ENCODE data around the gene CADPS. TPM values are rescaled to one million over a fixed set of nuclear protein-coding genes. Genes with fewer than 3 reads are reported as not detected.

CADPS gene
- total and polyA plus RNA-seq, 2 of the 4 experiments (the other 2 are of a cell fraction), result not detected

GRCh38 chr3:62727536-62727935, 147.7 kb downstream of the CADPS start:
- H3K4me3 ChIP-seq (ENCODE audit: insufficient read depth, low read depth, low read length), result no peak overlapping the region
- in situ Hi-C loops (cut with MboI; ENCODE audit: low sequenced_read_pairs), result no loop called here
- no peak overlapping the region for H2BK15ac ChIP-seq (ENCODE audit: low read depth, low read length)
- no peaks in the 10 kb centered on the region for H3K36me3 ChIP-seq (ENCODE audit: control insufficient read depth, insufficient read depth, low read length)
- H3K14ac ChIP-seq (replicated peaks; ENCODE audit: low read depth, low read length), result no peak overlapping the region
- no peak overlapping the region for H2BK120ac ChIP-seq (ENCODE audit: low read depth, low read length)
- no peak overlapping the region for H3K9ac ChIP-seq (ENCODE audit: low read depth, low read length)
- CTCF ChIA-PET, result no interaction called here
- H3K27me3 ChIP-seq (ENCODE audit: control insufficient read depth, insufficient read depth, low read length), result no peaks in the 10 kb centered on the region
- dilution Hi-C loops (cut with HindIII; ENCODE audit: low sequenced_read_pairs, unreplicated experiment), result no loop called here
- ATAC-seq (ENCODE audit: low read depth) (no peak), DNase-seq (no peak)
- H2AK9ac ChIP-seq (replicated peaks; ENCODE audit: low read depth, low read length, poor library complexity), result no peak overlapping the region
- H3K9me1 ChIP-seq (ENCODE audit: insufficient read depth, low read length), result no peaks in the 10 kb centered on the region
- WGBS, 2 experiments (ENCODE audit: extremely low coverage in 2 of 2, insufficient read length in 1 of 2), result no CpG with 5 or more reads among the region's 1 CpG
- H3K18ac ChIP-seq (ENCODE audit: low read depth, low read length), result no peak overlapping the region
- no peak overlapping the region for H2AK5ac ChIP-seq (ENCODE audit: low read depth, low read length)
- POLR2A ChIA-PET (ENCODE audit: unreplicated experiment), result no interaction called here
- no peak overlapping the region for H4K91ac ChIP-seq (ENCODE audit: insufficient read depth, low read depth, low read length)
- no peak overlapping the region for H2BK5ac ChIP-seq (ENCODE audit: low read depth, low read length, poor library complexity, severe bottlenecking)
- H2BK20ac ChIP-seq (ENCODE audit: low read depth, low read length), result no peak overlapping the region
- no peaks in the 10 kb centered on the region for H4K20me1 ChIP-seq (ENCODE audit: insufficient read depth, low read length)
- no peak overlapping the region for H3K56ac ChIP-seq (ENCODE audit: extremely low read depth, insufficient read depth, low read length)
- no TSS peak for BruUV-seq (replicated peaks)
- no peak overlapping the region for H3K23ac ChIP-seq (ENCODE audit: low read depth, low read length)
- H3K9me3 ChIP-seq (ENCODE audit: control insufficient read depth, insufficient read depth, low read length), result no peaks in the 10 kb centered on the region
- H3K79me1 ChIP-seq (ENCODE audit: low read depth in 1 of 2, low read length in 2 of 2), result no peaks in the 10 kb centered on the region
- no peak overlapping the region for H3K4me2 ChIP-seq (ENCODE audit: low read depth, low read length)
- TF ChIP-seq MAZ (IDR thresholded peaks at IDR 0.05; ENCODE audit: borderline replicate concordance, low read depth, low read length) (no peak), NFE2L2 (IDR thresholded peaks at IDR 0.05; ENCODE audit: low read depth, low read length) (no peak)
- H3K27ac ChIP-seq (ENCODE audit: insufficient read depth, low read length), result no peak overlapping the region
- H3K4me1 ChIP-seq (ENCODE audit: control insufficient read depth, insufficient read depth, low read length), result no peaks in the 10 kb centered on the region
- no peak overlapping the region for H2AFZ ChIP-seq (replicated peaks; ENCODE audit: low read length, poor library complexity)
- H4K5ac ChIP-seq (ENCODE audit: low read depth, low read length), result no peak overlapping the region
- no peak overlapping the region for H4K8ac ChIP-seq (ENCODE audit: low read depth in 2 of 2, low read length in 2 of 2)
- intact Hi-C loops (cut with micrococcal nuclease), result no loop called here
- H3K4ac ChIP-seq (ENCODE audit: low read depth, low read length), result no peak overlapping the region
